T-helper 2 cell treated with Interferon-gamma antibody and Interleukin-4, amounts not matched to agents 100 ng/mL and 5 ng/mL, for 36 hours (primary cell): Measurements from ENCODE around the gene SLC15A1. TPM values are rescaled to one million over a fixed set of nuclear protein-coding genes. Genes with fewer than 3 reads are reported as not detected.

Experiments
- intact Hi-C: fragments of 100-400 bp; cut with micrococcal nuclease; formaldehyde crosslinking; loops from one replicate; pipeline ENCODE4 v1.15.1; 2023
- total RNA-seq: library from RNA; stranded (reverse); gene quantifications from 2 replicates; pipeline ENCODE4 v1.2.3, GENCODE V29; 2022

SLC15A1 gene
- total RNA-seq, 1 donor from 2014 or later = not detected

DNA sequence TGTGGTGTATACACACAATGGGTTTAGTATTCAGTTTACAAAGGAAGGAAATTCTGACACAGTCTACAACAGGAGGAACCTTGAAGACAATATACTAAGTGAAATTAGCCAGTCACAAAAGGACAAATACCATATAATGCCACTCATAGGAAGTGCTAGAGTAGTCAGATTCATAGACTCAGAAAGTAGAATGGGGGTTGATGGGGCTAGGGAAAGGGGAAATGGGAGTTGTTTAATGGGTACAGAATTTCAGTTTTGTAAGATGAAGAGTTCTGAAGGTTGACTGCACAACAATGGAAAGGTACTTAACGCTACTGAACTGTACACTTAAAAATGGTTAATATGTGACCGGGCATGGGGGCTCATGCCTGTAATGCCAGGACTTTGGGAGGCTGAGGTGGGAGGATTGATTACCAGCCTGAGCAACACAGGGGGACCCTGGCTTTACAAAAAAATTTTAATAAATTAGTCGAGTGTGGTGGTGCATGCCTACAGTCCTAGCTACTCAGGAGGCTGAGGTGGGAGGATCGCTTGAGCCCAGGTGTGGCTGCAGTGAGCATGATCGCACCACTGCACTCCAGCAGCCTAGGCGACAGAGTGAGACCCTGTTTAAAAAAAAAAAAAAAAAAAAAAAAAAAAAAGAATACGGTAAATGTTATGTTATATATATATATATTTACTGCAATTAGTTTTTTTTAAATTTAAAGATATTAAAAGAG is 45.0 kb downstream of the SLC15A1 start:
- intact Hi-C loops = no loop called here

DNA sequence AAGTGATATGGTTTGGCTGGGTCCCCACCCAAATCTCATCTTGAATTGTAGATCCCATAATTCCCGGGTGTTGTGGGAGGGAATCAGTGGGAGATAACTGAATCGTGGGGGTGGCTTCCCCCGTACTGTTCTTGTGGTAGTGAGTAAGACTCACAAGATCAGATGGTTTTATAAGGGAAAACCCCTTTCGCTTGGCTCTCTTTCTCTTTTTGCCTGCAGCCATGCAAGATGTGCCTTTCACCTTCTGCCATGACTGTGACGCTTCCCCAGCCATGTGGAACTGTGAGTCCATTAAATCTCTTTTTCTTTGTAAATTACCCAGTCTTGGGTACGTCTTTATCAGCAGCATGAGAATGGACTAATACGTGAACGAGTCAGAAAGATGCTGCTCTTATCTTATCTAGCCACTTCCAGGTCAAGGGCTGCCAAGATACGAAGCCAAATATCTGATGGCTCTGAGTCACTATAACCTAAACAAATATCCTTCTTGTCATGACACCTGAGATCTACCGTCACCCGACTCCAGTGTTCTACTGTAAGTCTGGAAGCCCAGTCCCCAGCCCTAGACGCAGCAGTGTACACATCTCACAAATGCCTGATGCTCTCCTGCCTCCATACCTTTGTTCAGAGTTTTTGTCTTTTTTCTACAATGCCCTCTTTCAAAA is 45.9 kb downstream of the SLC15A1 start:
- intact Hi-C loops = no loop called here

DNA sequence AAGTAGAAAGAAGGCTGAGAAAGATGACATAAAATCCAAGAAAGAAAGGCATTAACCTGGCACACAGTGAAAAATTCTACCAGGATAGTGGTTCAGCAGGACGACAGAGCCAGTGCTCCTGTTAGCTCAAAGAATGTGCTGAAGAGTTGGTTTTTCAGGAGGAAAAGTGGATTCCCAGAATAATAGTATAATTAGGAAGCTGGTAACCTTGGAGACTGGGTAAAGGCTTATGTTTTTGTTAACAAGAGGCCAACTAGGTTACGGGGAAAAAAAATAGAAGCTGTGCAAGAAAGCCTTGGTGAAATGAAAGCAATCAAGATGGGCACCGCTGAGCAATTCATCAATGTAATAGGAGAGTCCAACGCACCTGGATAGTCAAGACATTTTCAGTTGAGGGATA is 54.7 kb downstream of the SLC15A1 start:
- intact Hi-C loops = no loop called here

DNA sequence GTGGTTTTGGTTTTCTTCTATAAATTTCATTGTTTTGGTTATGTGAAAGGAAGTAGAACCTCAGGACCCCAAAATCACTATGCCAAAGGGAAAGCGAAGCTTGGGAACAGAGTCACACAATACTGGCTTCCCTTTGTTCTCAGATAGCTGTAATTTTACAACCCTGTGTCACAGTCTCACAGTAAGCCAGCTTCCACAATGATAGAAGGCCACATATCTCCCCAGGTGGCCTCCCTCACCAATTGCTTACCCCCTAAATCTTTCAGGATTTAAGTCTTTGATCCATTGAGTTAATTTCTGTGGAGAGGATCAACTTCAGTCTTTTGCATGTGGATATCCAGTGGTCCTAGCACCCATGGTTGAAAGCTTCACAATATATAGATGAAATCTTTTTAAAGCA is 58.7 kb downstream of the SLC15A1 start:
- intact Hi-C loops = no loop called here

DNA sequence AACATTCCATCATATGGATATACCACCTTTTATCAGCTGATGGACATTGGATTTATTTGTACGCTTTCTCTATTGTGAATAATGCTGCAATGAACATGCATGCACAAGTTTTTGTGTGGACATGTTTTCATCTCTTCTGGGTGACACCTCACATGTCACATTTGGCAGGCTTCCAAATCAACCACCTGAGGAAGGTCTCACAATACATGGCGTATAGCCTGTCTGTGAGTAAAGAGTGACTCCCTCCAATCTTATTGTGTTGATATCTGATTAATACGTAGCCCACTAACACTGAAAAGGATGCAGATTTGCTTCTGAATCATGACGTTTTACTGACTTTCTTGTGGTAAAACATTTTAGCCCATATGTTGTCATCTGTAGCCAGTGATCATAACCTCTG is 61.1 kb downstream of the SLC15A1 start:
- intact Hi-C loops = no loop called here

DNA sequence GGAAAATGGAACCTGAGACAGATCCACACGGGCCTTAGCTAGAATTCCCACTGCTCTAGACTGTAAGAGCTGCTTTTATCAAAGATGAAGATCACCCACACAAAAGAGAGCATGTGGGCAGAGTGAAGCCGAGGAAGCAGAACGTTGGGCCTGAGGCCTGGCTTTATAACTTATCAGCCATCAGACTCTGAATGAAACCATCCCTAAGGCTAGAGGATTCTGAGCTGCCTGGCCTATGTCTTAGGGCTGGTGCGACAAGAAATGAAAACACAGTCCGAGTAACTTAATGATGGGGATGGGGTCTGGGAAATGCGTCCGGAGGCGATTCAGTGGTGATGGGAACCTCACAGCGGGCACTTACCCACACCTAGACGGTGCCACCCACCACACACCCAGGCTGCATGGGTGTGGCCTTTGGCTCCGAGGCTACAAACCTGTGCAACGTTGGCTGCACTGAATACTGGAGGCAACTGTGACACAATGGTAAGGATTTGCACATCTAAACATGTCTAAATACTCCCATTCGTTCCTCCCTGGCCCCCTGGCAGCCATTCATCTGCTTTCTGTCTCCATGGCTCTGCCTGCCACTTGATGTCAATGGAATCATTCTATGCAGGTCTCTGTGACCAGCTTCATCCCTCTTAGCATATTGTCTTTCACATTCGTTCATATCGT is 62.0 kb downstream of the SLC15A1 start:
- intact Hi-C loops = no loop called here

DNA sequence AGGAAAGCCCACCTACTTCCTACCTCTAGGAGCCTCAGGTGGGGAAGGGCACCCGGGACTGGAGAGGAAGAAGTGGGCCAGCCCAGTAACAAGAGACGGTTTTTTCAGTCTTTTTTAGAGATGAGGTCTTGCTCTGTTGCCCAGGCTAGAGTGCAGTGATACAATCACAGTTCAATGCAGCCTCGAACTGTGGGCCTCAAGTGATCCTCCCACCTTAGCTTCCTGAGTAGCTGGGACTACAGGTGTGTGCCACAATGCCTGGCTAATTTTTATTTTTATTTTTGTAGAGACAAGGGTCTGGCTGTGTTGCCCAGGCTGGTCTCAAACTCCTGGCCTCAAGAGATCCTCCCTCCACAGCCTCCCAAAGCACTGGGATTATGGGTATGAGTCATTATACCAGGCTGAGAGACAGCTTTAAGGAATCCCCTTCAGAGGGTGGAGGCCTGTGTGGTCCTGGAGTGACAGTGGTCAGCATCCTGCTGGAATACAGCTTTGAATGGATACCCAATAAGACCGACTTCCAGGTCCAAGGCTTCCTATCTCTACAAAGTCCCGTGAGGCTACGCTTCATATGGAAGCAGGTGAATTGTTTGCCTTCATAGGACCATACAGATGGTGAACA is 63.0 kb downstream of the SLC15A1 start:
- intact Hi-C loops = no loop called here

DNA sequence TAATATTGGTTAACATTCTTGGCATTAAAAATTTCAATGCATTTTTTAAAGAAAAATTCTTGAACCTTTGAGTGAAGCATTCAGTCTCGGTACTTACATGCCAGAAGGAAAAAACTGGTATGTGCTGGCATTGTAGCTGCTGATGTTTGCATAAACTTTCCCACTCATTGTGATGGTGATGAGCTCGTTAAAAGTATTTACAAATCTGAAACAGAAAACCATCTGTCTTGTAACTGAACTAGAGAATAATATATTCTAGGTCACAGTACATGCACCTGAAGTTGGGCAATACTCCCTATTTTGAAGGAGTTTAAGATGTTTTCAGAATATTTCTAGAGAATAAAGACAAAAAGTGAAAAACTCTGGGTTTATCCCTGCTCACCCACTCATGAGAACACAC is 64.1 kb downstream of the SLC15A1 start:
- intact Hi-C loops = no loop called here

DNA sequence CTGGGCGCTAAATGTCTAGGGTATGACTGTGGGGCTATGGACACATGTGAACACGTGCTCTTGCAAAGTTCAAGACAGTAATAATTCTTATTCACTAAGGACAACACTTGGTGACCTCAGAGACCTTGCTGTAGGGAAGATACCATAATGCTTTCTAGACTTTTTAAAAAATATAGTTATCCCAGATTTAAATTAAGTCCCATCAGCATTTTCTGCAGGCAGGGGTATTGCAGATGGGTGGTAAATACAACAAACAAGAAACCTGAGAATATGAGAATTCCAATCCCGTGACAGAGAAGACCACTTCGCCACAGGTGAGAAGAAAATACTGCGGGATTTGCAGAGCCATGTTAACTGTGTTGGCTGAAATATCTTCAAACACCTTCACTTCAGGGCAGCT is 65.2 kb downstream of the SLC15A1 start:
- intact Hi-C loops = no loop called here

DNA sequence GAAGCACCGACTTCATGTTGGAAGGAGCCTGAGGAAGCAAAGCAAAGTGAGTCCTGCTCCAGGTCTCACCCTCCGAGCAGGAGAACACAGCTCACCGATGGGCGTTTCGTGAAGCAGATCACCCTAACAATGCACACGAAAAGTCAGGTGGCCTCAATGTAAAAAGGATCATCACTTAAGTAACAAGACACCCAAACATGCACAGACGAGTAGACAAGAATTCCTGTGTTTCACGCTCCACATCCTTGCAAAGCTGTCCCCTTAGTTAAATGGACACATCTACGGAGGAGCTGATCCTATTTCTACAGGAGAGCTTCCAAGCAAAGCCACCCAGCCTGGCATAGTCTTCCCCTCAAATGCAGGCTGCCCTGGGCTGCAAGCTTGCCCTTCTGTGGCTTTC is 66.2 kb downstream of the SLC15A1 start:
- intact Hi-C loops = no loop called here

DNA sequence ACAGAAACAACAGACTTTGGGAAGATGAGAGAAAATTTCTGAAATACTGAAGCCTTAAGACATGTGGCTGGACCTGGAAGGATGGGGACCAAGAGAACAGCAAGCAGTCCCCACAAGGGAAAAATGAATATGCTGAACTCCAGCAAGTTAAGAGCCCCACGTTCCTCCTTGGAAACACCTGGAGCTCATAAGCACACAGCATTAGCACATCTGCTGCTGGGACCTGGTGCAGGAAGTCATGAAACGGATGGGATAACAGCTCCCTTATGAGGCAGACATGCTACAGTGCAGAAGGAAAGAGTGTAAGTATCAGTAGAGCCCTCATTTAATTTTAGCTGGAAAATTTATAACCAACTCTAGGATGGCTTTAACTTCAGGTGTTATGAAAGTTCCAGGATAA is 67.3 kb downstream of the SLC15A1 start:
- intact Hi-C loops = no loop called here

DNA sequence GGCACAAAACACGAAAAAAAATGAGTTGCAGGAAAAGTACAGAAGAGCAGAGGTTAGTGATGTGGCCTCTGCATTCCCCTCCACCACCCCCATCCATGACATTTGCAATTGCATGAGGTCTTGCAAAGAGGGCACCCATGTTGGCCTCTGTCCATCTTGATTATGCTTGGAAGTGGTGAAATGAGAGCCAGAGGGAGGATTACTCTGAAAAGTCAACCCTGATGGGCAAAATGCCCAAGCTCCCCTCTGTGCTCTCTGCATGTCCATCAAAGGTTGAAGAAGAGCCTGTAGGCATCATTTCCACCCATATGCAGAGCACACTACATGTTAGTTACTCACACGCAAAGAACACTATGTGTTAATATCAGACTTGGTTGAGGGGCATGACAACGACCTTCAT is 71.4 kb downstream of the SLC15A1 start:
- intact Hi-C loops = no loop called here

DNA sequence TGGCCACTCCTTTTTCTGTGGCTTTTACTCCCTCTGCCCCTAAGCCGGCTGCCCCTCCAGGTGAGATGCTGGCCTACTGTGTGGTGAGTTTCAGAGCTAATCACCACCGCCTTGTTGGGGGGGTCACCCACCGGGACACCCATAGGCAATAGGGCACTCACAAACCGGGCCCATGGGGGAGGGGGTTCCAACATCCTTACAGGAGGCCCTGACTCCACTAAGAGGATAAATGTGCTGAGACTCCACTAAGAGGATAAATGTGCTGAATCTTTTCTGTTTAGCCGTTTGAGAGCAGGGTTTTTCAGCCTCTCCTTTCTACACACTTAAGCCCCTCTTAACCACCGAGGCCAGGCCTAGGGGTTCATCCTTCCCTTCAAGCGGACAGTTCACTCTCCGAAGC is 73.7 kb downstream of the SLC15A1 start:
- intact Hi-C loops = no loop called here

DNA sequence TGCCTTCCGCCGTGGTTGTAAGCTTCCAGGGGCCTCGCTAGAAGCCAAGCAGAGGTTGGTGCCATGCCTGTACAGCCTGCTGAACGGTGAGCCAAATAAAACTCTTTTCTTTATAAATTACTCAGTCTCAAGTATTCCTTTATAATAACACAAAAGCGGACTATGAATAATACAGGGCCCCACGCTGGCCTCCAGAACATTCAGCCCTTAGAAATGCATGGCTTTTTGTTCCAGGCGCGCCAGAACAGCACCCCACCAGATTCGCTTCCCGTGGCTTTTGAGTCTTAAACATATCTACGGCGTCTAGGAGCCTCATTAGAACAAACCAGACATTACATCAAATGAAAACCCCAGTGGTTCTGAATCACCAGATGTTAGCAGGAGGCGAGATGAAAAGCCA is 75.1 kb downstream of the SLC15A1 start:
- intact Hi-C loops = no loop called here

DNA sequence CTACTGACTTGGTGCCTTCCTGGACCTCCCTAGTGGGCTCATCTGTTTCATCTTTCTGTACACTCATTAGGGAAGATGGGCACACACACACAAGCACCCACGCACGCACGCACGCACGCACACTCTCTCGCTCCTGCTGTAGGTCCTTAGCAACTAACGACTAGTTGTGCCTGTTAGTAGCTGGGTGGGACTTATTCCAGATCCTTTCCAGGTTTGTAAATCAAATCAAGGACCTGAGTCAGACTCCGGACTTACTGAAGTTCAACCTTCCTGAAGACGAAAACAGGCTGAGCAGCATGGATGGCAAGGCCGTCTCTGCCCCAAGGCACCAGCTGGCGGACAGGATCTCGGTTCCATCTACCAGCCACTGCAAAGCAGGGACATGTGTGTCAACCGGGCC is 76.2 kb downstream of the SLC15A1 start:
- intact Hi-C loops = no loop called here

DNA sequence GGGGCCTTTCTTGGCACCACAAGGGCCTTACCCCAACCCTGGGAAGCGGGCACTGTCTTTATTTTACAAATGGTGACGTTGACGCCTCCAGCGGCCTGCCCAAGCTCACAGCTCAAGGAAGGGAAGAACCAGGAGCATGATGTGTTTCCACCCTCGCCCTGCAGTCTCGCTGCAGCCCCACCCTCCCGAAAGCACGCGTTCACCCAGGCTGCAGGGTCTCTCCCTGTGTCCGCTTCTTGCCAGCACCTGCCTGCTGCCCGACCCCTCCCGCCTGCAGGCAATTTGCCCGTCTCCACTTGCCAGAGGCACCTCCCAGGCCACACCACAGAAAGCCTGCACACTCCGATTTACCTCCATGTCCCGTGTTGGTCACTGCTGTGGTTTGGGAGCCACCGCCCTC is 76.6 kb downstream of the SLC15A1 start:
- intact Hi-C loops = no loop called here

DNA sequence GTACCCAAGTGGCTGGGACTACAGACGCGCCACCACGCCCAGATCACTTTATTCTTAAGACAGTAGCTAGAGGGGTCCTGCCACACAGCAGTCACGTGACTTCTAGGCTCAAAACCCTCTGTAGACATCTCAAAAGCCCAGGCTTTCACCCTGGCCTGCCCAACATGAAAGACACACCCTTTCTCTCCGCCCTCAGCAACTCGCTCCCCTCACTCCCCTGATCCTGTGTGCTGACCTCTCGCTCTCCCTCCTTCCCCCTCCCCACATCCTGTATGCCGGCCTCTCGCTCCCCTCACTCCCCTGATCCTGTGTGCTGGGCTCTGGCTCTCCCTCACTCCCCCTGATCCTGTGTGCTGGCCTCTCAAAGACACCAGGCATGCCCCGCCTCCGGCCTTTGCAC is 77.4 kb downstream of the SLC15A1 start:
- intact Hi-C loops = no loop called here

DNA sequence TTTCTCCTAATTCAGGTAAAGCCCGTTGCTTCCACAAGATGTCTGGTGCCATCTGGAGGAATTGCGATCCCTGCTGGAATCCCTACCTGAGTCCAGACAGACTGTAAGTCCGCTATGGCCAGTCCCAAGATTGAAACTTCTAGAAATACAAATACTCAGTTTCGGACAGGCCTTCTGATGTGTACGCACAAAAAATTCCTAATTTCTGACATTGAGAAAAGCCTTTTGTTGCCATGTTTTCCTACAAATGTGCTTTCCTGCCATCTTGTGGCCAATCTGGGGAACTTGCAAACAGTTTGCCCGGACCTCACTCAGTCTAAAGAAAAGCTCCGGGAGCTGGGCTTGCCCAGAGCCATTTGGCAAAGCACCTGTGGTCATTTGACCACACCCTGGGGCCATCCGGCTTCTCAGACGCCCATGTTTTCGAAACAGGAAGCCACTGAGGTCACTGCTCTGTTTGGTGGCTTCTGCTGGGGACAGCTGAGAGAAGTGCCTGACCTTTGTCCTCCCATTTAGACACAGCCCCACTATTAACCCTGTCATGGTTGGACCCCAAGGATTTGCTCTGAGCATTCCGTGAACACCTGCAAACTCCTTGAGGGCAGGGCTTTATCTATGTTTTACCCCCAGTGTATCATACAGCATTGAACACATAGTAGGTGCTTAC is 79.4 kb downstream of the SLC15A1 start:
- intact Hi-C loops = loop anchor here (1.0 kb wide), 3 partner anchors 170 to 818 kb away; no protein-coding TSS in a partner anchor

DNA sequence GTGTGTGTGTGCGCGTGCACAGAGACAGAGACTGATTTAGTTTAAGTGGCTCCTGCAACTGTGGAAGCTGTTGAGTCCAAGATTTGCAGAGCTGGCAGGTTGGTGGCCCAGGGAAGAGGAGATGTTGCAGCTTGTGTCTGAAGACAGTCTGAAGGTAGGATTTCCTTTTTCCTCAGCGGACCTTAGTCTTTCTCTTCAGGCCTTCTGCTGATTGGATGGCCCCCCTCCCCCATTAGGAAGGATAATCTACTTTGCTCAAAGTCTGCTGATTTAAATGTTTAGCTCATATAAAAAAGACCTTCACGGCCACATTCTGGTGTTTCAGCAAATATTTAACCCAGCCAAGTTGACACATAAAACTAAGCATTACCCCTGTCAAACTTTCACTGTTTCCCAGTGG is 84.3 kb downstream of the SLC15A1 start:
- intact Hi-C loops = no loop called here

DNA sequence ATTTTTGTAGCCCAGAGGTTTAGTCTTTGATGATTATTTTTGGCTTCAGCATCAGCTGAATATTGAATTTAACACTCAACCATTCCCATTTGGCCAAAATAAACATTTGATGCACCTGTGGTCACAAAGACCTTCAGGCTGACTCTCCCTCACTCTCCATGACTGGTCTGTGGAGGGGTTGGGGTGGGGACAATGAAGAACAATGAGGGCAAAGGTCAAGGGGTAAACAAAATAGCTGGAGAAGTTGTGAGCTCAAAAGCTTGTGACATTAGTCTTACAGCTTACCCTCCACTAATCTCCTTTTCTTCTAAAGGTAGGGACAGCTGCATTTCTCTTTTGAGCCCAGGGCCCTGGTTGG is 86.9 kb downstream of the SLC15A1 start:
- intact Hi-C loops = no loop called here

DNA sequence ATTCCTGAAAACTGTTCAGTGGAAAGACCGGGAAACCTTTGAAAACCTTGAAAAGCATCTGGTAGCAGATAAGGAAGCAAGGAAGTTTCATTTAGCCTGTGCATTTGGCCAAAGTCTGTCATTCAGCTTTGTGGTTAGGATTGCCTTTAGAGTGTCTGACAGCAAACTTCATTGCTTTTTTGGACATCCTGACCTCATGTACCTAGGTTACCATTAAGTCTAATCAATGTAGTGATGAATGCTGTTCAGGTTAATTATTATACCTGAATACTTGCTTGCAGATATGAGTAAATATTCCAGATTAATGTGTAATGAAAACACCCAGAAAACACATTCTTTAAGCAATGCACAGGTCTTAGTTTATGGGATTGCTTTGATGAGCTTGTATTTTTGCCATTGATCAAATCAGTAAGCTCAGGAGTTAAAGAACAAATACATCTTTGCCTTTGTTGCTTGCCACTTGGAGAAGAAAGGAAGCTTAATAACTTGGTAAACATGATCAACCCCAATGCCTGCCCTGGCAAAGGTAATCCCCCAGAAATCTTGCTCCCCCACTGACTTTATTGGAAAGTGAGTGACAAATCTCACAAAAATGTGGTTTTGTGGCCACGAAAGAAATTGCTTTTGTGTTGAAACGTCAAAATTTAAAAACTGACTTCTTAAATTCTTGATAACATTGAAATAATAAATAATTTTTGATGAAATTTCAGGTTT is 87.4 kb downstream of the SLC15A1 start:
- intact Hi-C loops = no loop called here
